HG03175 (cell line): Measurements from ENCODE around the gene ZNF674.
"Not testable (repeated sequence)": the region's sequence is repeated elsewhere in the genome, so short reads cannot be mapped to it uniquely, and the experiment has no call there.

ENCODE experiments used
- ATAC-seq: cut with Tn5 transposase; IDR thresholded peaks from one replicate; pipeline ENCODE4 v1.9.1; 2021; ENCODE audit warnings: mild to moderate bottlenecking, moderate library complexity; ENCODE audit not compliant: unreplicated experiment

The ZNF674 gene

GRCh38 chrX:46571423-46572339 is 26.5 kb upstream of the ZNF674 start:
- no peak for ATAC-seq

GRCh38 chrX:46569621-46570020 is 24.4 kb upstream of the ZNF674 start:
- ATAC-seq: no peak

GRCh38 chrX:46567388-46567787 is 22.2 kb upstream of the ZNF674 start:
- ATAC-seq: no peak

GRCh38 chrX:46561824-46562657 is 16.8 kb upstream of the ZNF674 start:
- peak; percentile 98 for ATAC-seq

- ATAC-seq: no peak
Measured at GRCh38 chrX:46559062-46559461, 13.8 kb upstream of the ZNF674 start.

GRCh38 chrX:46554942-46555341 is 9.7 kb upstream of the ZNF674 start:
- no peak for ATAC-seq

GRCh38 chrX:46553935-46554334 is 8.7 kb upstream of the ZNF674 start:
- no peak for ATAC-seq

GRCh38 chrX:46551494-46552128 is 6.4 kb upstream of the ZNF674 start:
- ATAC-seq: no peak

- ATAC-seq: no peak
Measured at GRCh38 chrX:46549914-46550313, 4.7 kb upstream of the ZNF674 start.

GRCh38 chrX:46547857-46548256 is 2.6 kb upstream of the ZNF674 start:
- ATAC-seq: no peak

GRCh38 chrX:46544527-46544926 is 694 bp downstream of the ZNF674 start:
- ATAC-seq: not testable (repeated sequence)

GRCh38 chrX:46543441-46543840 is 1.8 kb downstream of the ZNF674 start:
- no peak for ATAC-seq

GRCh38 chrX:46531442-46531841 is 13.8 kb downstream of the ZNF674 start:
- no peak for ATAC-seq

- not testable (repeated sequence) for ATAC-seq
Measured at GRCh38 chrX:46530404-46530908, 14.8 kb downstream of the ZNF674 start.

GRCh38 chrX:46529740-46530403 is 15.3 kb downstream of the ZNF674 start:
- ATAC-seq: peak; percentile 53

- not testable (repeated sequence) for ATAC-seq
Measured at GRCh38 chrX:46528640-46529039, 16.6 kb downstream of the ZNF674 start.

GRCh38 chrX:46506076-46506475 is 39.1 kb downstream of the ZNF674 start:
- ATAC-seq: no peak

GRCh38 chrX:46502848-46503247 is 42.4 kb downstream of the ZNF674 start:
- ATAC-seq: no peak

- no peak for ATAC-seq
Measured at GRCh38 chrX:46500054-46500453, 45.2 kb downstream of the ZNF674 start.

- no peak for ATAC-seq
Measured at GRCh38 chrX:46488712-46489111, 56.5 kb downstream of the ZNF674 start.

- no peak for ATAC-seq
Measured at GRCh38 chrX:46485897-46486296, 59.3 kb downstream of the ZNF674 start.
